ENCODE data around the gene OR1A2. TPM values are rescaled to one million over a fixed set of nuclear protein-coding genes. Genes with fewer than 3 reads are reported as not detected.

OR1A2 gene
- total and polyA plus RNA-seq, 10 of the 15 experiments (the other 5 are each of a cell fraction or from before 2014, with no cell fraction given): not detected

- ATAC-seq (no peak), DNase-seq (ENCODE audit: low read depth, low spot score) (no peak), FAIRE-seq (no peak)
- Histone ChIP-seq H3K27me3 (replicated peaks in 1 of 2; ENCODE audit: control insufficient read depth in 2 of 2, insufficient read depth in 2 of 2, low read length in 1 of 2) (no peaks in the 10 kb centered on the region), H3K4me2 (ENCODE audit: control insufficient read depth, insufficient read depth) (no peak within 1 kb of the TSS), H3K9me3 (replicated peaks; ENCODE audit: control insufficient read depth, insufficient read depth, low read length) (no peaks in the 10 kb centered on the region), H3K79me2 (ENCODE audit: control insufficient read depth, insufficient read depth, low read length) (no peaks in the 10 kb centered on the region), H2AFZ (ENCODE audit: control insufficient read depth, low read depth, low read length) (no peak within 1 kb of the TSS), H4K20me1 (ENCODE audit: control insufficient read depth, insufficient read depth) (no peaks in the 10 kb centered on the region), H3K9ac (ENCODE audit: control insufficient read depth, insufficient read depth, low read length) (no peak within 1 kb of the TSS), H3K36me3 (ENCODE audit: control insufficient read depth in 2 of 2, insufficient read depth in 2 of 2, low read length in 1 of 2) (no peaks in the 10 kb centered on the region), H3K4me1 (ENCODE audit: control insufficient read depth, insufficient read depth, low read length) (no peaks in the 10 kb centered on the region), H3K4me3 (no peak within 1 kb of the TSS), H3K27ac (ENCODE audit: control insufficient read depth, insufficient read depth) (no peak within 1 kb of the TSS)
- intact Hi-C loops (cut with micrococcal nuclease; ENCODE audit: unreplicated experiment): no loop called here
- WGBS (ENCODE audit: insufficient coverage, insufficient replicate concordance, low lambda C conversion rate, missing lambda C conversion rate): 14% methylated on average over 7 of the region's 7 CpGs
- no peak for TF ChIP-seq PAX5 (IDR thresholded peaks at IDR 0.05; ENCODE audit: borderline replicate concordance, low read depth, low read length)
- ChIA-PET POLR2A (no interaction called here), CTCF (no interaction called here), SMC1A (ENCODE audit: uncharacterized antibody, unreplicated experiment) (no interaction called here), RAD21 (ENCODE audit: unreplicated experiment) (interaction anchor here (0.6 kb wide), 1 partner anchor 380 kb away, joined by 3 read pairs; no protein-coding TSS in a partner anchor)
- no TSS peak for BruUV-seq (replicated peaks)
- in situ Hi-C loops (cut with MboI): no loop called here
Measured at GRCh38 chr17:3207367-3207766, 10.0 kb downstream of the OR1A2 start, which contains the start of gene OR1A1. Gene OR1A1, plus strand, starts transcription at chr17:3207667. Its CDS starts 7,954 bp downstream, at chr17:3215621.

- no peak for FAIRE-seq
- no peaks in the 10 kb centered on the region for H3K36me3 ChIP-seq (ENCODE audit: control insufficient read depth in 2 of 2, insufficient read depth in 2 of 2, low read length in 1 of 2)
- H3K27me3 ChIP-seq (replicated peaks in 1 of 2; ENCODE audit: control insufficient read depth in 2 of 2, insufficient read depth in 2 of 2, low read length in 1 of 2): no peaks in the 10 kb centered on the region
- CTCF ChIA-PET: no interaction called here
- no peaks in the 10 kb centered on the region for H4K20me1 ChIP-seq (ENCODE audit: control insufficient read depth, insufficient read depth)
- SMC1A ChIA-PET (ENCODE audit: uncharacterized antibody, unreplicated experiment): no interaction called here
- no peaks in the 10 kb centered on the region for H3K4me1 ChIP-seq (ENCODE audit: control insufficient read depth, insufficient read depth, low read length)
- H3K9me3 ChIP-seq (replicated peaks; ENCODE audit: control insufficient read depth, insufficient read depth, low read length): no peaks in the 10 kb centered on the region
- ATAC-seq: no peak
- DNase-seq (ENCODE audit: low read depth, low spot score): no peak
- POLR2A ChIA-PET: no interaction called here
- no peaks in the 10 kb centered on the region for H3K79me2 ChIP-seq (ENCODE audit: control insufficient read depth, insufficient read depth, low read length)
- H3K27ac ChIP-seq (ENCODE audit: control insufficient read depth, insufficient read depth): no peak overlapping the region
- no TSS peak for BruUV-seq (replicated peaks)
- in situ Hi-C loops (cut with MboI) (no loop called here), intact Hi-C loops (cut with micrococcal nuclease; ENCODE audit: unreplicated experiment) (no loop called here)
- H2AFZ ChIP-seq (ENCODE audit: control insufficient read depth, low read depth, low read length): no peak overlapping the region
- no peak overlapping the region for H3K4me2 ChIP-seq (ENCODE audit: control insufficient read depth, insufficient read depth)
- H3K9ac ChIP-seq (ENCODE audit: control insufficient read depth, insufficient read depth, low read length): no peak overlapping the region
- RAD21 ChIA-PET (ENCODE audit: unreplicated experiment): no interaction called here
- H3K4me3 ChIP-seq: no peak overlapping the region
- WGBS (ENCODE audit: insufficient coverage, insufficient replicate concordance, low lambda C conversion rate, missing lambda C conversion rate): 62% methylated on average over 6 of the region's 6 CpGs
- TF ChIP-seq NR2C2 (IDR thresholded peaks at IDR 0.05; ENCODE audit: borderline replicate concordance, control insufficient read depth, insufficient read length, low read depth) (no peak), TARDBP (IDR thresholded peaks at IDR 0.05; ENCODE audit: borderline replicate concordance) (no peak), NR2F1 (conservative IDR thresholded peaks at IDR 0.05) (no peak), CEBPB (IDR thresholded peaks at IDR 0.05; ENCODE audit: borderline replicate concordance in 1 of 2, low read depth in 2 of 2, low read length in 2 of 2) (no peak), E4F1 (IDR thresholded peaks at IDR 0.05; ENCODE audit: borderline replicate concordance, partially characterized antibody) (no peak), MYB (IDR thresholded peaks at IDR 0.05; ENCODE audit: borderline replicate concordance, low read depth, low read length) (no peak), BACH1 (IDR thresholded peaks at IDR 0.05; ENCODE audit: borderline replicate concordance) (no peak), ZBTB11 (CRISPR knock-in tag; IDR thresholded peaks at IDR 0.05) (no peak), ZNF217 (IDR thresholded peaks at IDR 0.05) (no peak), SP1 (IDR thresholded peaks at IDR 0.05; ENCODE audit: low read depth, low read length) (no peak)
Measured at GRCh38 chr17:3208484-3208883, 11.2 kb downstream of the OR1A2 start.
